ENCODE results near the gene PRR15L. TPM values are rescaled to one million over a fixed set of nuclear protein-coding genes. Genes with fewer than 3 reads are reported as not detected.
"Not testable (repeated sequence)": the region's sequence is repeated elsewhere in the genome, so short reads cannot be mapped to it uniquely, and the experiment has no call there.

The PRR15L gene
- total RNA-seq, 1 experiment from 2014 or later, result not detected

GRCh38 chr17:47935961-47936360, 21.7 kb downstream of the PRR15L start:
- DNase-seq (ENCODE audit: low read depth), result peak; percentile 84

- DNase-seq (ENCODE audit: low read depth), result not testable (repeated sequence)
Observed at GRCh38 chr17:47935468-47935867, 22.2 kb downstream of the PRR15L start.

GRCh38 chr17:47934856-47935255, 22.8 kb downstream of the PRR15L start:
- DNase-seq (ENCODE audit: low read depth), result peak; percentile 70

GRCh38 chr17:47931848-47932247, 25.8 kb downstream of the PRR15L start:
- DNase-seq (ENCODE audit: low read depth), result no peak

- no peak for DNase-seq (ENCODE audit: low read depth)
Observed at GRCh38 chr17:47929218-47930000, 28.3 kb downstream of the PRR15L start.

GRCh38 chr17:47928415-47928814, 29.3 kb downstream of the PRR15L start:
- no peak for DNase-seq (ENCODE audit: low read depth)

GRCh38 chr17:47927821-47928400, 29.8 kb downstream of the PRR15L start:
- DNase-seq (ENCODE audit: low read depth), result no peak

- DNase-seq (ENCODE audit: low read depth), result no peak
Observed at GRCh38 chr17:47925678-47925988, 32.0 kb downstream of the PRR15L start.

GRCh38 chr17:47924785-47925677, 32.7 kb downstream of the PRR15L start:
- no peak for DNase-seq (ENCODE audit: low read depth)

- DNase-seq (ENCODE audit: low read depth), result not testable (repeated sequence)
Observed at GRCh38 chr17:47919889-47920288, 37.8 kb downstream of the PRR15L start.

GRCh38 chr17:47918991-47919390, 38.7 kb downstream of the PRR15L start:
- DNase-seq (ENCODE audit: low read depth), result no peak

- no peak for DNase-seq (ENCODE audit: low read depth)
Observed at GRCh38 chr17:47918006-47918405, 39.7 kb downstream of the PRR15L start.

GRCh38 chr17:47917581-47917980, 40.1 kb downstream of the PRR15L start:
- DNase-seq (ENCODE audit: low read depth), result no peak

GRCh38 chr17:47916489-47917208, 41.0 kb downstream of the PRR15L start:
- DNase-seq (ENCODE audit: low read depth), result no peak

GRCh38 chr17:47915776-47916398, 41.8 kb downstream of the PRR15L start:
- DNase-seq (ENCODE audit: low read depth), result no peak

GRCh38 chr17:47914306-47914948, 43.3 kb downstream of the PRR15L start:
- no peak for DNase-seq (ENCODE audit: low read depth)

- no peak for DNase-seq (ENCODE audit: low read depth)
Observed at GRCh38 chr17:47913050-47913449, 44.6 kb downstream of the PRR15L start.

GRCh38 chr17:47907932-47908562, 49.6 kb downstream of the PRR15L start:
- no peak for DNase-seq (ENCODE audit: low read depth)

- no peak for DNase-seq (ENCODE audit: low read depth)
Observed at GRCh38 chr17:47906443-47906842, 51.2 kb downstream of the PRR15L start.

- DNase-seq (ENCODE audit: low read depth), result no peak
Observed at GRCh38 chr17:47905221-47905733, 52.4 kb downstream of the PRR15L start.

All from Daoy (cell line).